SU-DHL-6 (cell line): ENCODE measurements around the gene TNFRSF11A.

Experiments
- H2AFZ ChIP-seq: fragments of 200-600 bp; sonication (generic); 2 replicates; pipeline ENCODE4 v1.6.1; 2014; ENCODE audit warnings: low read depth, mild to moderate bottlenecking, moderate library complexity, mixed read lengths, antibody characterized with exemption, low read length; ENCODE audit not compliant: severe bottlenecking
- H3F3A ChIP-seq: fragments of 200-600 bp; shearing (Covaris generic); 2 replicates; pipeline ENCODE4 v1.6.0; 2016; ENCODE audit warnings: antibody characterized with exemption, mild to moderate bottlenecking; ENCODE audit not compliant: insufficient read depth
- H3K27ac ChIP-seq: fragments of 200-600 bp; sonication (generic); 2 replicates; pipeline ENCODE4 v1.5.1; 2016; ENCODE audit warnings: low read depth, mild to moderate bottlenecking, low read length, moderate library complexity, mixed read lengths
- H3K27me3 ChIP-seq: fragments of 200-600 bp; sonication (generic), shearing (Covaris generic); 2 replicates; pipeline ENCODE4 v1.6.0; 2014; ENCODE audit warnings: mild to moderate bottlenecking, low read length
- H3K36me3 ChIP-seq: fragments of 200-600 bp; sonication (generic); 2 replicates; pipeline ENCODE4 v1.6.1; 2014; ENCODE audit warnings: mild to moderate bottlenecking, low read length, mixed read lengths
- H3K4me2 ChIP-seq: fragments of 300-600, 200-600 bp; shearing (Covaris generic), sonication (generic); 2 replicates; pipeline ENCODE4 v1.6.0; 2014; ENCODE audit warnings: low read length, low read depth, mild to moderate bottlenecking; ENCODE audit not compliant: poor library complexity, severe bottlenecking
- H3K4me3 ChIP-seq: fragments of 200-600 bp; sonication (generic); 2 replicates; pipeline ENCODE4 v1.5.1; 2014; ENCODE audit warnings: antibody characterized with exemption, low read length, mild to moderate bottlenecking, mixed read lengths; ENCODE audit not compliant: insufficient read depth, poor library complexity, severe bottlenecking
- H3K79me2 ChIP-seq: fragments of 200-600 bp; sonication (generic); 2 replicates; pipeline ENCODE4 v1.6.1; 2014; ENCODE audit warnings: mild to moderate bottlenecking, low read length, moderate library complexity; ENCODE audit not compliant: insufficient read depth
- H3K9ac ChIP-seq: fragments of 200-600 bp; sonication (generic); 2 replicates; pipeline ENCODE4 v1.7.0; 2014; ENCODE audit warnings: mild to moderate bottlenecking, low read length
- H3K9me2 ChIP-seq: fragments of 200-600 bp; sonication (generic); replicated peaks from 2 replicates; pipeline ENCODE4 v1.6.1; 2014; ENCODE audit warnings: low read length; ENCODE audit not compliant: insufficient read depth
- H3K9me3 ChIP-seq: fragments of 200-600 bp; sonication (generic); 2 replicates; pipeline ENCODE4 v1.6.1; 2014; ENCODE audit warnings: low read length, mixed read lengths; ENCODE audit not compliant: insufficient read depth
- H4K20me1 ChIP-seq: fragments of 200-600 bp; sonication (generic); 2 replicates; pipeline ENCODE4 v1.6.1; 2014; ENCODE audit warnings: low read depth, mild to moderate bottlenecking, antibody characterized with exemption, low read length, moderate library complexity, mixed read lengths
- EZH2phosphoT487 ChIP-seq: fragments of 200-600 bp; sonication (generic), shearing (Covaris generic); conservative IDR thresholded peaks from 2 replicates; pipeline ENCODE4 v1.6.1; 2018; ENCODE audit warnings: mild to moderate bottlenecking, antibody characterized with exemption, low read length, moderate library complexity, mixed read lengths
- TF ChIP-seq, protein P1 (sequence below): fragments of 200-600 bp; sonication (generic); IDR thresholded peaks from one replicate; pipeline ENCODE4 v1.5.1; 2017; ENCODE audit warnings: antibody characterized with exemption, mild to moderate bottlenecking, low read length, moderate library complexity; ENCODE audit not compliant: insufficient read depth, poor library complexity, severe bottlenecking

TNFRSF11A gene

DNA sequence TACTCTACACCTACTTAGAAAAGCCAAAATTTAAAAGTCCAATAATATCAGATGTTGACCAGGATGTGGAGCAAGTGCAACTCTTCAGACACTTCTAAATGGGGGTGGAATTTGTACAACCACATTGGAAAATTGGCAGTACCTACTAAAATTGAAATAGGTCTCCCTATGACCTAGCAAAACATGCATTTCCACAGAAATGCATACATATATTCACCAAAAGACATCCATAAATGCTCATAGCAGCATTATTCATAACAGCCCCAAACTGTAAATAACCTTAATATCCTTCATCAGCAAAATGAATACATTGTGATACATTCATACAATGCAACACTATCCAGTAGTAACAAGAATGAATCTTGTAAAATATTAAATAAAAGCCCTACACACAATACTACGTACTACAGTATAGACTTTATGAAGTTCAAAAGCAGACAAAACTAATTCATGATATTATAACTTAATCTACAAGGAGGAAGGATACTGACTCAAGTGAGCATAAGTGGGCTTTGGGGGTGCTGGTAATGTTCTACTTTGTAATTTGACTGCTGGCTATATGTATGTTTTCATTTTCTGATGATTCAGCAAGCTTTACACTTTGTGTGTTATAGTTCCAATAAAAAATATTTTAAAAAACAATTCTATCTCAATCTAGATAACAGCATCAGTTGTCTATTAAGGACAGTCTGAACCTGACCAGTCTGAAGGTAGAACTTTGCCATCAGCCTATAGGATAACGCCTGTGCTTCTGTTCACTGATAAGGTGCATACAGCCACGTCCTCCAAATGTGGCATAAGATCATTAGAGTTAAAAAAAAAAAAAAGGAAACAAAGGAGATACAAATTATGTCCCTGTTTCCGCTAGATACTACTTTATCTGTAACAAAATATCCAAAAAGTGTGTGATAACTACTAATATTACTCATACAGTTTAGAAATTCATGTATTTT lies 6.6 kb upstream of the TNFRSF11A start:
- no peak overlapping the region for H3K4me2 ChIP-seq

DNA sequence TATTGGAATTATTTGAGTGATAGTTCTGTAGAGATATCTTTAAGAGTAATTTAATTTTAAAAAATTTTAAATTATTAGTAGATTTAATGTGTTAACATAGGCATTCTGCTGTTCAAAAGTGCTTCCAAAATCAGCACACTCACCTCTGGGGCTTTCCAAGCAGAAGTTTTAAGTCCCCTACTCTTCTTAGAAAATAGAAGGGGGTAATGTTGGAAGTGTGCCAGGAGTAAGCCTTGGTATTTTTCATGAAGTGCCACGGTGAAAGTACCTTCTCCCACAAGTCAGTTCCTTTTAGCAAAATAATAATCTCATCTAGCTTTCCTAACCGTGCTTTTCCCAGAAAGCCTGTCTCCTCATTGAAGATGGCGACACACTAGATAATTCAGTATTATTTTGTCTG lies 3.9 kb upstream of the TNFRSF11A start:
- TF ChIP-seq EZH2phosphoT487: no peak
- TF ChIP-seq, protein P1, sequence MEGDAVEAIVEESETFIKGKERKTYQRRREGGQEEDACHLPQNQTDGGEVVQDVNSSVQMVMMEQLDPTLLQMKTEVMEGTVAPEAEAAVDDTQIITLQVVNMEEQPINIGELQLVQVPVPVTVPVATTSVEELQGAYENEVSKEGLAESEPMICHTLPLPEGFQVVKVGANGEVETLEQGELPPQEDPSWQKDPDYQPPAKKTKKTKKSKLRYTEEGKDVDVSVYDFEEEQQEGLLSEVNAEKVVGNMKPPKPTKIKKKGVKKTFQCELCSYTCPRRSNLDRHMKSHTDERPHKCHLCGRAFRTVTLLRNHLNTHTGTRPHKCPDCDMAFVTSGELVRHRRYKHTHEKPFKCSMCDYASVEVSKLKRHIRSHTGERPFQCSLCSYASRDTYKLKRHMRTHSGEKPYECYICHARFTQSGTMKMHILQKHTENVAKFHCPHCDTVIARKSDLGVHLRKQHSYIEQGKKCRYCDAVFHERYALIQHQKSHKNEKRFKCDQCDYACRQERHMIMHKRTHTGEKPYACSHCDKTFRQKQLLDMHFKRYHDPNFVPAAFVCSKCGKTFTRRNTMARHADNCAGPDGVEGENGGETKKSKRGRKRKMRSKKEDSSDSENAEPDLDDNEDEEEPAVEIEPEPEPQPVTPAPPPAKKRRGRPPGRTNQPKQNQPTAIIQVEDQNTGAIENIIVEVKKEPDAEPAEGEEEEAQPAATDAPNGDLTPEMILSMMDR: no peak
- H2AFZ ChIP-seq: no peak overlapping the region

More for the DNA sequence above, 6.6 kb upstream of the TNFRSF11A start:
- H2AFZ ChIP-seq: no peak overlapping the region
- no peak overlapping the region for H3K4me3 ChIP-seq
- H3K27ac ChIP-seq: no peak overlapping the region
- TF ChIP-seq EZH2phosphoT487: no peak
- TF ChIP-seq, protein P1: no peak
- no peaks in the 10 kb centered on the region for H3K9me3 ChIP-seq
- no peaks in the 10 kb centered on the region for H3K36me3 ChIP-seq
- no peaks in the 10 kb centered on the region for H3K27me3 ChIP-seq
- no peak overlapping the region for H3K9ac ChIP-seq
- no peaks in the 10 kb centered on the region for H3F3A ChIP-seq
- H4K20me1 ChIP-seq: no peaks in the 10 kb centered on the region
- no peaks in the 10 kb centered on the region for H3K9me2 ChIP-seq
- no peaks in the 10 kb centered on the region for H3K79me2 ChIP-seq

GRCh38 chr18:62323483-62324180 lies 1.5 kb upstream of the TNFRSF11A start:
- no peak for TF ChIP-seq EZH2phosphoT487
- TF ChIP-seq, protein P1: no peak
- H3K4me3 ChIP-seq: no peak overlapping the region
- no peaks in the 10 kb centered on the region for H3K79me2 ChIP-seq
- H3K9me2 ChIP-seq: no peaks in the 10 kb centered on the region
- no peak overlapping the region for H3K27ac ChIP-seq
- H3K9me3 ChIP-seq: no peaks in the 10 kb centered on the region
- H3F3A ChIP-seq: no peaks in the 10 kb centered on the region
- no peak overlapping the region for H3K4me2 ChIP-seq
- no peak overlapping the region for H3K9ac ChIP-seq
- no peak overlapping the region for H2AFZ ChIP-seq
- no peaks in the 10 kb centered on the region for H3K36me3 ChIP-seq
- H3K27me3 ChIP-seq: no peaks in the 10 kb centered on the region
- no peaks in the 10 kb centered on the region for H4K20me1 ChIP-seq

More for the DNA sequence above, 3.9 kb upstream of the TNFRSF11A start:
- Histone ChIP-seq H3F3A (no peaks in the 10 kb centered on the region), H3K27me3 (no peaks in the 10 kb centered on the region), H3K4me2 (no peak overlapping the region), H3K79me2 (no peaks in the 10 kb centered on the region), H3K9ac (no peak overlapping the region), H3K36me3 (no peaks in the 10 kb centered on the region), H3K27ac (no peak overlapping the region), H3K9me2 (no peaks in the 10 kb centered on the region), H3K9me3 (no peaks in the 10 kb centered on the region), H4K20me1 (no peaks in the 10 kb centered on the region), H3K4me3 (no peak overlapping the region)
